DOHH2 (cell line): Measurements from ENCODE around the gene AK9.
"Not testable (repeated sequence)": the region's sequence is repeated elsewhere in the genome, so short reads cannot be mapped to it uniquely, and the experiment has no call there.

ENCODE experiments used
- H3F3A ChIP-seq: fragments of 200-600 bp; sonication (generic), shearing (Covaris generic); 2 replicates; pipeline ENCODE4 v1.6.0; 2016; ENCODE audit warnings: antibody characterized with exemption, mild to moderate bottlenecking; ENCODE audit not compliant: control insufficient read depth, insufficient read depth
- H3K27ac ChIP-seq: fragments of 200-600 bp; sonication (generic); 2 replicates; pipeline ENCODE4 v1.5.1; 2014; ENCODE audit warnings: low read depth, mild to moderate bottlenecking, low read length, moderate library complexity
- H3K27me3 ChIP-seq: fragments of 200-600 bp; sonication (generic); 2 replicates; pipeline ENCODE4 v1.6.1; 2014; ENCODE audit warnings: mild to moderate bottlenecking, low read length, mixed read lengths; ENCODE audit not compliant: control insufficient read depth
- H3K36me3 ChIP-seq: fragments of 200-600 bp; sonication (generic); 2 replicates; pipeline ENCODE4 v1.6.1; 2014; ENCODE audit warnings: mild to moderate bottlenecking, low read length, moderate library complexity, mixed read lengths; ENCODE audit not compliant: control insufficient read depth
- H3K4me1 ChIP-seq: fragments of 200-600 bp; sonication (generic); 2 replicates; pipeline ENCODE4 v1.6.1; 2014; ENCODE audit warnings: mild to moderate bottlenecking, low read length, mixed read lengths; ENCODE audit not compliant: control insufficient read depth
- H3K4me2 ChIP-seq: fragments of 200-600 bp; sonication (generic); 2 replicates; pipeline ENCODE4 v1.6.0; 2014; ENCODE audit warnings: mild to moderate bottlenecking, low read length, moderate library complexity
- H3K4me3 ChIP-seq: fragments of 200-600 bp; sonication (generic); 2 replicates; pipeline ENCODE4 v1.5.1; 2014; ENCODE audit warnings: mild to moderate bottlenecking, low read length, mixed read lengths
- H3K79me2 ChIP-seq: fragments of 200-600 bp; sonication (generic); 2 replicates; pipeline ENCODE4 v1.6.1; 2014; ENCODE audit warnings: mild to moderate bottlenecking, low read length, mixed read lengths; ENCODE audit not compliant: control insufficient read depth
- H3K9me2 ChIP-seq: fragments of 200-600 bp; sonication (generic); replicated peaks from 2 replicates; pipeline ENCODE4 v1.6.1; 2014; ENCODE audit warnings: mild to moderate bottlenecking, low read length, mixed read lengths; ENCODE audit not compliant: control insufficient read depth
- H3K9me3 ChIP-seq: fragments of 200-600 bp; sonication (generic); 2 replicates; pipeline ENCODE4 v1.6.1; 2014; ENCODE audit warnings: antibody characterized with exemption, low read length, mixed read lengths; ENCODE audit not compliant: control insufficient read depth, insufficient read depth
- H4K20me1 ChIP-seq: fragments of 200-600 bp; sonication (generic); 2 replicates; pipeline ENCODE4 v1.6.0; 2014; ENCODE audit warnings: low read depth, mild to moderate bottlenecking, antibody characterized with exemption, low read length, moderate library complexity; ENCODE audit not compliant: control insufficient read depth, insufficient read depth
- EZH2phosphoT487 ChIP-seq: fragments of 200-600 bp; sonication (generic); IDR thresholded peaks from 2 replicates; pipeline ENCODE4 v1.6.1; 2017; ENCODE audit warnings: borderline replicate concordance, mild to moderate bottlenecking, antibody characterized with exemption, low read length, moderate library complexity, mixed read lengths
- TF ChIP-seq, protein P1 (sequence below): fragments of 200-600 bp; sonication (generic); IDR thresholded peaks from one replicate; pipeline ENCODE4 v1.5.1; 2014; ENCODE audit warnings: antibody characterized with exemption, mild to moderate bottlenecking, low read depth, low read length; ENCODE audit not compliant: poor library complexity, severe bottlenecking

Gene AK9

DNA sequence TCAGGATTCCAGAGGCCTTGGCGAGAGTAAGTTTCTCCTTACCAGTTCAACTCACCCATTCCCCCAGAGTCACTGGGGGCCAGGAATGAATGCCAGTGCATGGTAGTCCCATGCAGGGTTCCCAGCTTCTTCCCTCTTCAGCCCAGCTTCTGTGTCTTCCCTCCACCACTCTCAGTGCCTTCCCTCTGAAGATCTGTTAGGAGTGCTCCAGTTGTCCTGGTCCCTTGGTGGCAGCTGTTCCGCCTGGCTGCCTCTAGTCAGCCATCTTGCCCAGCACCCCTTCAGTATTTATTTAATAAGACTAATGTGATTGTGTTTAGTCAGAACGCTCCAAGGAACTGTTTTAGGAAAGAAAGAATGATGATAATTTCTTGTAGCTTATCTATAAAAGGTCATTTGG is 23.2 kb upstream of the AK9 start:
- no peaks in the 10 kb centered on the region for H3K27me3 ChIP-seq
- no peak overlapping the region for H3K4me2 ChIP-seq
- TF ChIP-seq, protein P1, sequence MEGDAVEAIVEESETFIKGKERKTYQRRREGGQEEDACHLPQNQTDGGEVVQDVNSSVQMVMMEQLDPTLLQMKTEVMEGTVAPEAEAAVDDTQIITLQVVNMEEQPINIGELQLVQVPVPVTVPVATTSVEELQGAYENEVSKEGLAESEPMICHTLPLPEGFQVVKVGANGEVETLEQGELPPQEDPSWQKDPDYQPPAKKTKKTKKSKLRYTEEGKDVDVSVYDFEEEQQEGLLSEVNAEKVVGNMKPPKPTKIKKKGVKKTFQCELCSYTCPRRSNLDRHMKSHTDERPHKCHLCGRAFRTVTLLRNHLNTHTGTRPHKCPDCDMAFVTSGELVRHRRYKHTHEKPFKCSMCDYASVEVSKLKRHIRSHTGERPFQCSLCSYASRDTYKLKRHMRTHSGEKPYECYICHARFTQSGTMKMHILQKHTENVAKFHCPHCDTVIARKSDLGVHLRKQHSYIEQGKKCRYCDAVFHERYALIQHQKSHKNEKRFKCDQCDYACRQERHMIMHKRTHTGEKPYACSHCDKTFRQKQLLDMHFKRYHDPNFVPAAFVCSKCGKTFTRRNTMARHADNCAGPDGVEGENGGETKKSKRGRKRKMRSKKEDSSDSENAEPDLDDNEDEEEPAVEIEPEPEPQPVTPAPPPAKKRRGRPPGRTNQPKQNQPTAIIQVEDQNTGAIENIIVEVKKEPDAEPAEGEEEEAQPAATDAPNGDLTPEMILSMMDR: no peak
- no peak for TF ChIP-seq EZH2phosphoT487
- H3K4me1 ChIP-seq: peaks cover 13% of the 10 kb centered on the region
- H3K27ac ChIP-seq: no peak overlapping the region
- no peaks in the 10 kb centered on the region for H3K9me3 ChIP-seq
- H3K9me2 ChIP-seq: no peaks in the 10 kb centered on the region
- H4K20me1 ChIP-seq: no peaks in the 10 kb centered on the region
- H3K4me3 ChIP-seq: no peak overlapping the region
- no peaks in the 10 kb centered on the region for H3K79me2 ChIP-seq
- no peaks in the 10 kb centered on the region for H3K36me3 ChIP-seq
- H3F3A ChIP-seq: no peaks in the 10 kb centered on the region

DNA sequence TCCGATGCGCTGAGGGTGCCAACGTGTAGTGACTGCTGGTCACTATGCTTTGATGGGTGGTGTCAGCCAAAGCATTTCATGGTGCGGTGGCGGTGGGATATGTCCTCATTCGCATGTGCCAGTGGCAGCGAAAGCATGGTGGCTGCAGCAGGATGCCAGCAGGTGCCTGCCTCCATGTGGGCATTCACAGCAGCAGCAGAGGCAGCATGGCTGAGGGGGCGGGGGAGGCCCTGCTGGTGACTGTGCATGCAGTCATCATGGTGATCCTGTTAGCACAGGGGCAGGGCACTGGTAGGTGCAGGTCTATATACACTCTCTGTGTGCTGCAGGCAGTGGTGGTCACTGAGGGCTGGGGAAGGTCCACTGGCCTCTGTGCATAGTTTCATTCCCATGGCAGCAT is 22.1 kb upstream of the AK9 start:
- Histone ChIP-seq H3K4me1 (peaks cover 8% of the 10 kb centered on the region), H3K4me2 (no peak overlapping the region), H3K36me3 (no peaks in the 10 kb centered on the region), H3K9me2 (no peaks in the 10 kb centered on the region), H3K27me3 (no peaks in the 10 kb centered on the region), H3K27ac (no peak overlapping the region), H3K9me3 (no peaks in the 10 kb centered on the region), H3F3A (no peaks in the 10 kb centered on the region), H3K79me2 (no peaks in the 10 kb centered on the region), H3K4me3 (no peak overlapping the region), H4K20me1 (no peaks in the 10 kb centered on the region)
- TF ChIP-seq EZH2phosphoT487: no peak
- TF ChIP-seq, protein P1: no peak

DNA sequence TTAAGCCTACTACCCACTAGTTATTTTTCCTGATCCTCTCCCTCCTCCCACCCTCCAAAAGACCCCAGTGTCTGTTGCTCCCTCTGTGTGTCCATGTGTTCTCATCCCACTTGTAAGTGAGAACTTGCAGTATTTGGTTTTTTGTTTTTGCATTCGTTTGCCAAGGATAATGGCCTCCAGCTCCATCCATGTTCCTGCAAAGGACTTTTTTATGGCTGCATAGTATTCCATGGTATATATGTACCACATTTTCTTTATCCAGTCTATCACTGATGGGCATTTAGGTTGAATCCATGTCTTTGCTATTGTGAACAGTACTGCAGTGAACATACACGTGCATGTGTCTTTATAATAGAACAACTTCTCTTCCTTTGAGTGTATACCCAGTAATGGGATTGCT is 17.1 kb upstream of the AK9 start:
- not testable (repeated sequence) for H3F3A ChIP-seq, H3K4me3 ChIP-seq, H3K36me3 ChIP-seq, H3K27ac ChIP-seq, H3K9me3 ChIP-seq, H3K27me3 ChIP-seq, H3K79me2 ChIP-seq, H3K4me2 ChIP-seq, H4K20me1 ChIP-seq, H3K9me2 ChIP-seq
- peaks cover 10% of the 10 kb centered on the region for H3K4me1 ChIP-seq

DNA sequence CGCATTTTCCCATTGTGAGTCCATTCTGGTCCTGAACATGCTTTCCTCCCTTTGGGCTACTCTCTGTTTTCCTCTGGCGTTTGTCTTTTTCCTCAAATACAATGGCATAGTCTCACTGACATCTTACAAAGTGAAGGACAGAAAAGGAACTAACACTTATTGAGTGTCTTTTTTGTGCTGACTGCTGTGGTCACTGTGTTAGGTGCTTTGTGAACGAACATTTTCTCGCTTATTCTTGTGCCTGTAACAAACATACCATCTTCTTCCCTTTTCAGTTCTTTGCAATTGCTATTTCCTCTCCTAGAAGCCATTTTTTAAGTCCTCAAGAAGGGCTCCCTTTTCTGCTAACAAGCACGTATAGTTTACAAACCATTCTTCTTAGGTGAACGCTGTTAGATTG is 15.5 kb upstream of the AK9 start:
- H3K4me2 ChIP-seq: no peak overlapping the region
- no peaks in the 10 kb centered on the region for H3K36me3 ChIP-seq
- H3K27ac ChIP-seq: no peak overlapping the region
- no peaks in the 10 kb centered on the region for H3K27me3 ChIP-seq
- no peaks in the 10 kb centered on the region for H3F3A ChIP-seq
- no peaks in the 10 kb centered on the region for H3K9me2 ChIP-seq
- no peaks in the 10 kb centered on the region for H4K20me1 ChIP-seq
- H3K79me2 ChIP-seq: no peaks in the 10 kb centered on the region
- no peak overlapping the region for H3K4me3 ChIP-seq
- H3K4me1 ChIP-seq: peaks cover 10% of the 10 kb centered on the region
- no peak for TF ChIP-seq EZH2phosphoT487
- TF ChIP-seq, protein P1: no peak
- H3K9me3 ChIP-seq: no peaks in the 10 kb centered on the region
